Activated T-helper 1 cell treated with anti-CD3 and anti-CD28 coated beads, Interleukin-12 subunit alpha, Interleukin-12 subunit beta, Interleukin-2, Interleukin-4 antibody, amounts not matched to agents 30 ng/mL and 10 ng/mL and 1 ng/mL, durations not matched to agents 14 hours and 24 hours and 36 hours (primary cell): ENCODE measurements around the gene INSRR. TPM values are rescaled to one million over a fixed set of nuclear protein-coding genes. Genes with fewer than 3 reads are reported as not detected.

Experiments used
- DNase-seq: peaks from one replicate; pipeline ENCODE4 v3.0.0; 2021; ENCODE audit warnings: low spot score
- H3K27ac Mint-ChIP-seq: one replicate; pipeline ENCODE4 v1.8.0; 2021; ENCODE audit warnings: mild to moderate bottlenecking, mixed read lengths
- H3K27me3 Mint-ChIP-seq: one replicate; pipeline ENCODE4 v1.8.0; 2022; ENCODE audit warnings: mild to moderate bottlenecking, moderate library complexity, mixed read lengths; ENCODE audit not compliant: insufficient read depth
- H3K36me3 Mint-ChIP-seq: one replicate; pipeline ENCODE4 v1.8.0; 2021; ENCODE audit warnings: low read depth, mixed read lengths
- H3K4me1 Mint-ChIP-seq: one replicate; pipeline ENCODE4 v1.8.0; 2021; ENCODE audit warnings: low read depth, mixed read lengths
- H3K4me3 Mint-ChIP-seq: one replicate; pipeline ENCODE4 v1.8.0; 2021; ENCODE audit warnings: mild to moderate bottlenecking, moderate library complexity, mixed read lengths
- H3K9me3 Mint-ChIP-seq: one replicate; pipeline ENCODE4 v1.8.0; 2021; ENCODE audit warnings: mixed read lengths
- intact Hi-C: fragments of 100-400 bp; cut with micrococcal nuclease; formaldehyde crosslinking; loops from one replicate; pipeline ENCODE4 v1.15.1; 2024
- total RNA-seq: library from RNA; stranded (reverse); gene quantifications from 2 replicates; pipeline ENCODE4 v1.2.3, GENCODE V29; 2022

The INSRR gene
- total RNA-seq, 1 donor from 2014 or later, result 0.65 TPM

DNA sequence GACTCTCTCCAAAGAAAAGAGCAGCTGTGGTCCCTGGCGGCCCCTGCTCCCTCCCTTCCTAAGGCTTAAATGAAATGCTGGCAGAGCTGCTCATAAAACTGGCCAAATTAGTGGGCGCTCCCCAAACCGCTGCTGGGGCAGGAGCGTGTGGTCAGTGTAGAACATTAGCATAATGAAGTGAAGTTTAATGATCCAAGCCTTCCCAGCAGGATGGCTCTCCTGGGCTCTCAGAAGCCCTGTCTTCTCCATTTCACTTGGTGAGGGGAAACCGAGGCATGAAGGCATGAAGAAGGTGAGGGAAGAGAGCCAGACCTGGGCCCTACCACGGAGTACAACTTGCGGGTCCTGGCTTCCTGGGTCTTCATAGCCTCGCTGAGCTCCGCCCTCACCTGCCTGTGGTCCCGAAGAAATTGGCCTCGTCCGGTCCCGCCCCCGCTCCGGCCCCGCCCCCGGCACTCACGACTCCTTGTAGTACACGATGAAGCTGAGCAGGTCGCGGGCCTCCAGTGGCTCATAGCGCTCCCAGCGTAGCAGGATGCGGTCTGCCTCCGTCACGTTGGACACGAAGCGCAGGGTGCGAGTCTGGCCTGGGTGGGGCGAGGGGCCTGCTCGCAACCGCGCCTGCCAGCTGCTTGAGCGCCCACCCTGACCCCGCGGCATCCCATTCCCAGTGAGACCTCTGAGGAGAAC, 10.3 kb downstream of the INSRR start:
- H3K36me3 Mint-ChIP-seq, result peaks cover 2% of the 10 kb centered on the region
- intact Hi-C loops, result loop anchor here (1.0 to 5.0 kb wide), 2 partner anchors 12 to 36 kb away; partner anchors contain the start of gene NTRK1

DNA sequence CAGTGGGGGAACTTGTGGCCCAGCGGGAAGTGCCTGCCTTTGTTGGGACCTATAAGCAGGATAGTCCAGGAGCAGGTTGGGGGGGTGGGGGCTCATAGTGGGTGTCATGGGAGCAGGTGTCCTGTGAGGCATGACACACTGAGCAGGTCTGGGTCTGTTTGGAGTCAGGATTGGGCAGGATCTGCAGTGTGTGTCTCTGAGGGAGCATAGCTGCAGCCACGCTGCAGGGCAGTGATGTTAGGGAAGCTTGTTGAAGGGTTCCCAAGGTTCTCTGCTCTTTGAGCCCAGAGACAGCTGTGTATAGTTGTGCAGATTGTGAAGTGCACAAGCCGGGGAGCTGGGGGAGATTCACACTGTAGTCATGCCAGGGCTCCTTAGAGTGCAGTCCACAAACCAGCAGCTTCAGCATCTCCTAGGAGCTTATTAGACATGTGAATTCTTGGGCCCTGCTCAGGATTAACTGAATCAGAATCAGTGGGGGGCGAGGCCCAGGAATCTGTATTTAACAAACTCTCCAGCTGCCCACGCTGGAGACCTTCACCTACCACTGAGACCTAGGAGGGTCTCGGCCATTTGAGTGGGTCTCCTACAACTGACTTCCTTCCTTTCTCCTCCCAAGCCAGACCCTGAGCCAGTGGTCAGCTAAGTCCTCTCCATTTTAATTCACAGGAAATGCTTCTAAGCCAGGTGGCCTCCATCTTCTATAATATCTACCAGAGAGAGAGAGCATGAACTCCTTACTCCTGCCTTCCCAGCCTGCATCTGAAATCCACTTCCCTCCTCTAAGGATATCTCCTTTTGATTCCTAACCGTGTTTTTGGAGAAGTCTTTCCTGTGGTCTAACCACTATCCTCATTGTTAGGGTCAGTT, 11.1 kb downstream of the INSRR start:
- peaks cover 30% of the 10 kb centered on the region for H3K4me1 Mint-ChIP-seq
- intact Hi-C loops, result loop anchor here (1.0 to 5.0 kb wide), 2 partner anchors 12 to 36 kb away; partner anchors contain the start of gene NTRK1
- DNase-seq, result no peak
- H3K27me3 Mint-ChIP-seq, result peaks cover 44% of the 10 kb centered on the region
- H3K4me3 Mint-ChIP-seq, result peak overlapping the region; percentile 27
- H3K27ac Mint-ChIP-seq, result peak overlapping the region; percentile 15
- H3K9me3 Mint-ChIP-seq, result no peaks in the 10 kb centered on the region
- peaks cover 2% of the 10 kb centered on the region for H3K36me3 Mint-ChIP-seq

More for the DNA sequence above, 10.3 kb downstream of the INSRR start:
- Mint-ChIP-seq H3K27ac (peak overlapping the region; percentile 65), H3K4me3 (peak overlapping the region; percentile 27), H3K27me3 (peaks cover 40% of the 10 kb centered on the region), H3K9me3 (no peaks in the 10 kb centered on the region), H3K4me1 (peaks cover 34% of the 10 kb centered on the region)
- DNase-seq, result peak; percentile 67

DNA sequence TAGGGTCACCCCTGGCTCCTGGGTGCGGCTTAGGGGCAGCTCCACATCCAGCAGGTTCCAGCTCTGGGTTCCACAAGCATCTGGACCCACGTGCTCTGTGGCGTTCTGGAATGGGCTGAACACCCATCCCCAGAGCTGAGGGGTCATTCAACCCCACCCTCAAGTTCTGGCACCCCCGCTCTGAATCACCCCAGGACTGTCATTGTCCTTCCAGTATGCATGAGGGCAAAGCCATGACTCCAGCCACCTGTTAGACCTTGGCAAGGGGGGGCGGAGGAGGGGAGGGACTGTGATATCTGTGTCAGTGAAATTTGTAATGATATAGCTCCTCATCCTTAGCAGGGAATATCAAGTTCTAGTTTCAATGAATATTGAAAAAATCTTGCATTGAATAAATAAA, 12.3 kb downstream of the INSRR start:
- intact Hi-C loops, result loop anchor here (5.0 kb wide), 1 partner anchor 34 kb away; no protein-coding TSS in a partner anchor
- Mint-ChIP-seq H3K27me3 (peaks cover 44% of the 10 kb centered on the region), H3K9me3 (no peaks in the 10 kb centered on the region), H3K4me1 (peaks cover 28% of the 10 kb centered on the region), H3K4me3 (no peak overlapping the region), H3K36me3 (peaks cover 2% of the 10 kb centered on the region), H3K27ac (no peak overlapping the region)
- no peak for DNase-seq

DNA sequence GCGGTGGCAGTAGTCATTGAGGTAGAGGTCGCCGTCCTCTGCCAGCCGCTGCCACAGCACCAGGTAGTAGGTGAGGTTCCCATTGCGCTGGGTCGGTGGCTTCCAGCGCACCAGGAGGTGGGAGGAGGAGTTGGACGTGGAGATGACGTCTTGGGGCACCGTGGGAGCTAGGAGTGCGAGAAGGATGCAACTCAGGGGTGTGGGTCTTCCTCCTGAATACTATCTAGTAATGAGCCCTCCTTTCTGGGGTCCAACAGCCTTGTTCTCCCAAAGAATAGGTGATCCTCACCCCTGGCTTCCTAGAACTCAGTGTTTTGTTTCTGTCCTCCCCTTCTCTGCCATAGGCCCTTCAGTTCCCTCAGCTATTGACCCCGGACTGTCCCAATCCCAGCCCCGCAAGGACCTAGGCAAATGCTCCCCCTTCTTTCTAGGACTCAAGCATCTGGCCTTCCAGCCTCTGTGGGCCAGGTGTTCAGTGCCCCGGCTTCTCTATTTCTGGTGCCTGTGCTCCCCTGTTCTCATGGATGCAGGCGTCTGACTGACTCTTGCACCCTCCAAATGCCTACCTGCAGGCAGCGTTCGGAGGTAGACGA, 12.9 kb downstream of the INSRR start:
- intact Hi-C loops, result loop anchor here (1.0 to 5.0 kb wide), 2 partner anchors 12 to 34 kb away; no protein-coding TSS in a partner anchor
- Mint-ChIP-seq H3K27me3 (peaks cover 43% of the 10 kb centered on the region), H3K4me1 (peaks cover 28% of the 10 kb centered on the region), H3K9me3 (no peaks in the 10 kb centered on the region), H3K27ac (no peak overlapping the region), H3K36me3 (peaks cover 2% of the 10 kb centered on the region), H3K4me3 (no peak overlapping the region)
- no peak for DNase-seq

DNA sequence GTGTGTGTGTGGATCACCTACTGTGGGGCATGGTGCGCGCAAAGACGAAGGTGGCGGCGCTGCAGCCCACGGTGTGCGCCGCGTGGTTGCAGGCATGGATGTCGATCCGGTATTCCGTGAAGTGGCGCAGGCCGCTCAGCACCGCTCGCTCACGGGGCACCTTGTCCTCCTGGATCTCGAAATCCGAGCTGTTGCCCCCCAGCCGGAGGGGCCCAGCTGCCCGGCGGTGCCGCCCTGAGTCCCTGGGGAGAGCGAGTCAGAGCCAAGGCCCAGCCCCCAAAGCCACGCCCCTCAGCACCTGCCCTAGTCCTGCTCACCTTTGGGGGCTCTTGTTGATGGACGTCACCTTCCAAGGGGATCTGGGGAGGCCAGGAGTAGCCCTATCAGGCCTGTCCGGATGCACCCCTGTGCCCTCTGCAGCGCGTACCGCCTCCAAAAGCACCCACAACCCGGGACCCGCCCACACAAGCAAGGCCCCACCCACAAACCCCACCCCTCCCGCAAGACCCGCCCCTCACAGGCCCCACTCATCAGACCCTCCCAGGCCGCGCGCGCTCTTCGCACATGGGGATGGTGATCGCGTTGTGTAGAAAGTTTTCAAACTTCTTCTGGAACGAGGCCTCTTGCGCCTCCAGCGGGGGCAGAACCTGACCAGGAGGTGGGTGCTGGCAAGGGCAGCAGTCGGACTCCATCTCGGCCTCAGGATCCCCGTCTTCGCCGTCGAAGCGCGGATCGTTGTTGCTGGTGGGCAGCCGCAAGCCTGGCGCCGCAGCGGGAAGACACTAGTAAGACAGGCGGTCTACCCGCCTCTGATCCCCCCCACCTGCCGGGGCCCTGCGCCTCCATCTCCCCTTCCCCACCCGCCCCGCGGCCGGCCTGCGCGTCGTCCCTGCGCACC, 13.6 kb downstream of the INSRR start:
- no peak overlapping the region for H3K27ac Mint-ChIP-seq
- no peak for DNase-seq
- H3K9me3 Mint-ChIP-seq, result no peaks in the 10 kb centered on the region
- H3K4me3 Mint-ChIP-seq, result peak overlapping the region; percentile 64
- peaks cover 28% of the 10 kb centered on the region for H3K4me1 Mint-ChIP-seq
- peaks cover 2% of the 10 kb centered on the region for H3K36me3 Mint-ChIP-seq
- H3K27me3 Mint-ChIP-seq, result peaks cover 48% of the 10 kb centered on the region
- intact Hi-C loops, result loop anchor here (1.0 to 5.0 kb wide), 2 partner anchors 11 to 33 kb away; no protein-coding TSS in a partner anchor

DNA sequence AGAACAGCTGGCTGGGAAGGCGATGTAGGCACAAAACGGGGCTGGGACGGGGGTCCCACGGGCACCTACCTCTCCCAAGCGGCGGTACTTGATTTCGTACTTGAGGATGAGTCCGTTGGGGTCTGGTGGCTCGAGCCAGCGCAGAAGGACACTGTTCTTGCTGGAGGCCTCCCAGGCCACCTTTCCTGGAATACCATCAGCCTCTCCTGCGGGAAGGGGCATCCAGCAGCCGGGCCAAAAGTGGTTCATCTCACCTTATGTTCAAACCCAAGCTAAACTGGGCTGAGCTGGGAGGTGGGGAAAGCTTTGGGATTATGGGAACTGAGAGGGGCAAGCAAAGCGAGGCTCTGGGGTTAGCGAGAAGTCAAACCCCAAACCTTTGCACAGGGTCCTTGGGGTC, 14.3 kb downstream of the INSRR start:
- Mint-ChIP-seq H3K27me3 (peaks cover 48% of the 10 kb centered on the region), H3K27ac (no peak overlapping the region), H3K36me3 (peaks cover 2% of the 10 kb centered on the region), H3K9me3 (no peaks in the 10 kb centered on the region), H3K4me1 (peaks cover 31% of the 10 kb centered on the region), H3K4me3 (peak overlapping the region; percentile 49)
- intact Hi-C loops, result loop anchor here (1.0 to 5.0 kb wide), 2 partner anchors 10 to 32 kb away; no protein-coding TSS in a partner anchor
- no peak for DNase-seq

DNA sequence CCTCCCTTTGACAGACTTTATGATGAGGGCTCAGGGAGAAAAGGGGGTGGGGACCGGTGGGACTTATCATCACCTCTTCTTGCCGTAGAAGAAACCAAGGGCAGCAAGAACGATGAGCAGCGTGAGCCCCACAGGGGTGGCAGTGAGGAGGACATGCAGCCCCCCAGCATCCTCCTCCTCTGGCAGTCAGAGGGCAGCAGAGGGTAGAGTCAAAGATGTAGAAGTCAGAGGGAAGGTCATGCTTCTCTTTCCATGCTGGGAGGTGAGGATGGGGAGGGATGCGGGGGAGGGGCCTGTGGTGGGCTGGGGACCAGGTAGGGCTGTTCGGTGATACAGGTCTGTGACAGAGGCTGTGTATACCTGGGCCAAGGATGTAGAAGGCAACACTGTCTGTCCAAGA, 14.8 kb downstream of the INSRR start:
- peak overlapping the region; percentile 52 for H3K4me3 Mint-ChIP-seq
- peaks cover 32% of the 10 kb centered on the region for H3K4me1 Mint-ChIP-seq
- H3K9me3 Mint-ChIP-seq, result no peaks in the 10 kb centered on the region
- peaks cover 48% of the 10 kb centered on the region for H3K27me3 Mint-ChIP-seq
- intact Hi-C loops, result no loop called here
- H3K36me3 Mint-ChIP-seq, result peaks cover 2% of the 10 kb centered on the region
- no peak for DNase-seq
- H3K27ac Mint-ChIP-seq, result no peak overlapping the region

DNA sequence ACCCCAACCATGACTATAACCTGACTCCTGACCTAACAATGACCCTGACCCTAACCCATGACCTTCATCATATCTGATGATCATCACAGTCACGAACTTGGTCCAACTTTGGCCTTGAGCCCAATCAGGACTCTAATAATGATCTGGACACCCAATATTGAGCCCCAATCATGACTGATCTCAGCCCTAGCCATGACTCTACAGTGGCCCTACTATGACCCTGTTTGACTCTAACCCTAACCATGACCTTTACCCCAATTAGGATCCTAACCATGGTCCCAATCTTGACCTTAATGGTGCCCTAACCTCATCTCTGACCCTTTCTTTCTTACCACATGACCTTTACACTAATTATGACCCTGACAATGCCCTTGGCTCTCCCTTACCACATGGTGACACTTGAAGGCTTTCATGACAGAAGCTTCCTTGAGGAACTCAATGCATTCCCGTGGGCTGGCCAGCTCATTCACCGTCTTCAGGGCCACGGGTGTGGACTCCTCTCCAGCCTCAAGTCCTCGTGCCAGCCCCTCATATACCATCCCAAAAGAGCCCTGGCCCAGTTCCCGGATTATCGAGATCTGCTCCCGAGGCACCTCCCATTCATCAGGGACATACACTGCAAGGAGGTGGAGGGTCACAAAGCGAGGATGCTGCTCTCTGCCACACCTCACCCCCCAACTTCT, 16.2 kb downstream of the INSRR start:
- peaks cover 30% of the 10 kb centered on the region for H3K4me1 Mint-ChIP-seq
- intact Hi-C loops, result no loop called here

DNA sequence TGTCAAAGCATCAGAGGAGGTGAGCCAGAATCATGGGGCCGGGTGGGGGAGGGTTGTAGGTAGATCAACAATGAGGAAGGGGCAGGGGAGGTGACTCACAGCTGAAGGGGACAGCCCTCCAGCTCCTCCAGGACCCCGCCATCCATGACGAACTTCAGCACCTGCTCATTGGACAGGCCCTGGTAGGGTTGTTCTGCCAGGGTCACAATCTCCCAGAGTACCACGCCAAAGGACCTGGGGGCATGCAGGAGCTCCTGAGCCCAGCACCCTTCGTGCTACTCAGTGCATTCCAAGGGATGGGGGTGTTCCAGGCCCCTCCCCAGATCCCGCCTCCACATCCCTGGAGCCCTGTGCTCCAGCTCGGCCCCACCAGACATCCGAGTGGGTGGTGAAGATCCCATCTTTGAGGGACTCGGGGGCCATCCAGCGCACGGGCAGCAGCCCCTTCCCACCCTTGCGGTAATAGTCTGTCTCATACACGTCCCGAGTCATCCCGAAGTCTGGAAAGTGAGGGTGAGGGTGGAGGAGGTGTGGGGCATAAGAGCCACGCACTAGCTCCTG, 17.5 kb downstream of the INSRR start:
- no peak overlapping the region for H3K4me3 Mint-ChIP-seq
- intact Hi-C loops, result no loop called here
- H3K9me3 Mint-ChIP-seq, result no peaks in the 10 kb centered on the region
- peaks cover 43% of the 10 kb centered on the region for H3K4me1 Mint-ChIP-seq
- peaks cover 2% of the 10 kb centered on the region for H3K36me3 Mint-ChIP-seq
- H3K27ac Mint-ChIP-seq, result no peak overlapping the region
- no peak for DNase-seq
- H3K27me3 Mint-ChIP-seq, result peaks cover 32% of the 10 kb centered on the region

More for the DNA sequence above, 16.2 kb downstream of the INSRR start:
- Mint-ChIP-seq H3K9me3 (no peaks in the 10 kb centered on the region), H3K27me3 (peaks cover 42% of the 10 kb centered on the region), H3K36me3 (peaks cover 2% of the 10 kb centered on the region), H3K27ac (no peak overlapping the region), H3K4me3 (no peak overlapping the region)
- DNase-seq, result no peak

DNA sequence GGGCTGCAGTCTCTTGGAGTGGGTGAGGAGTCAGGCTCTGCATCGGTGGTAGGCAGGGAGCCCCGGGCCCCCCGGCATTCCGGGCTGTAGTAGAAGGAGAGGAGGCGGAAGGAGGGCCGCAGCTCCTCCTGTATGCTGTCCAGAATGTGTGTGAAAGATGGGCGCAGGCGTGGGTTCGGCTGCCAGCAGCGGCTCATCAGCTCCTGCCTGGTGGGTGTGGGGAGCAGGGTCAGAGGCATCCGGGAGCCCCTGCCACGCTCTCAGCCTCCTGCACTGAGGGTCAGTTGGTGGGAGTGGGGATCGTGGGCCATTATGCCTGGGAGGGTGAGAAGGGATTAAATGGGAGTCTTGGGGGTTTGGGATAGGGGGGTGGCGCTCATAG, 18.0 kb downstream of the INSRR start:
- no peak overlapping the region for H3K27ac Mint-ChIP-seq
- H3K36me3 Mint-ChIP-seq, result peaks cover 2% of the 10 kb centered on the region
- no peak overlapping the region for H3K4me3 Mint-ChIP-seq
- no peak for DNase-seq
- no peaks in the 10 kb centered on the region for H3K9me3 Mint-ChIP-seq
- intact Hi-C loops, result no loop called here
- peaks cover 27% of the 10 kb centered on the region for H3K27me3 Mint-ChIP-seq
- H3K4me1 Mint-ChIP-seq, result peaks cover 48% of the 10 kb centered on the region

DNA sequence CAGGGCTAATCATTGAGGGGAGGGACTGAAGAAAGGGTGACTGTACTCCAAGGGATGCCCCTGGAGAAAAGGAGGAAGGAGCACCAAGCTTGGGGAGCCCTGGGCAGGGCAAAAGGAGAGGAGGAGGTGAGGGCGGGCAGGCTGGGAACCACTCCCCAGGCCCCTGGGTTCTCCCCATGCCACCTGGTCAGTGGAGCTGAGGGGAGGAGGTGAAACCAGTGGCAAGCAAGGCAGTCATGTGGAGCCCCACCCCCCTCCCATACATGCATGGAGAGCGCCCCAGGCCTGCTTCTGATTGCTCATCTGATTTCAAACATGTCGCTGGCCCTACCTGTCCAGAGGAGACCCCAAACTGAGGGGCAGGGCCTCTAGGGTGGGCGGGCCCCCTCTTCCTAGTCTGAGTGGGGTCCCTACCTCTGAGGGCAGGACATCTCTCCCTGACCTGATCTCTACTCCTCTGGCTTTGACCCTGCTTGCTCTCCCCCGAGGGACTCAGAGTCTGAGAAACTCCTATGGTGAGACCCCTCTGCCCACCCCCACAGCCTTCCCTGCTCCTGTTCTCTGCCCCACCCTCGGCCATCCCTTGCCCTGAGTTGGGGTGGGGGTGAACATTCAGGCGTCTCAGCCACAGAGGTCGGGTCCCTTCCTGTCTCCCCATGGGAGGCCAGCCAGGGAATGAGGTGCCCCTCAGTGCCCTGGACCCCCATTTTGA, 18.6 kb downstream of the INSRR start:
- no peaks in the 10 kb centered on the region for H3K9me3 Mint-ChIP-seq
- H3K36me3 Mint-ChIP-seq, result peaks cover 2% of the 10 kb centered on the region
- H3K4me1 Mint-ChIP-seq, result peaks cover 54% of the 10 kb centered on the region
- peaks cover 23% of the 10 kb centered on the region for H3K27me3 Mint-ChIP-seq
- no peak overlapping the region for H3K27ac Mint-ChIP-seq
- no peak overlapping the region for H3K4me3 Mint-ChIP-seq
- DNase-seq, result no peak
- intact Hi-C loops, result no loop called here
